Sigmoid colon (tissue), 4 donors: Measurements from ENCODE around the gene EMX2.

ENCODE experiments used
- CTCF ChIP-seq, 4 experiments: fragments of 450-650 bp in 3 of 4; fragments of 200-600 bp in 1 of 4; IDR thresholded peaks; one replicate each; pipeline ENCODE4 v1.5.1; 2016 to 2019; ENCODE audit warnings: antibody characterized with exemption in 4 of 4, mild to moderate bottlenecking in 3 of 4, moderate library complexity in 2 of 4
- EP300 ChIP-seq, 4 donors: sonication (generic); formaldehyde crosslinking; IDR thresholded peaks; one replicate each; pipeline ENCODE4 v1.6.1; 2017; ENCODE audit warnings: antibody characterized with exemption in 4 of 4
- POLR2A ChIP-seq, 2 donors: fragments of 450-650 bp; IDR thresholded peaks; one replicate each; pipeline ENCODE4 v1.6.1; 2016; ENCODE audit warnings: antibody characterized with exemption in 2 of 2, mild to moderate bottlenecking in 2 of 2, moderate library complexity in 2 of 2
- POLR2AphosphoS5 ChIP-seq, 4 donors: sonication (generic); formaldehyde crosslinking; IDR thresholded peaks; one replicate each; pipeline ENCODE4 v1.6.1; 2017; ENCODE audit warnings: antibody characterized with exemption in 4 of 4

GRCh38 chr10:117574498-117575146 is 32.1 kb downstream of the EMX2 start:
- TF ChIP-seq CTCF (IDR thresholded peaks at IDR 0.05) (no peak), POLR2A (IDR thresholded peaks at IDR 0.05) (no peak), POLR2AphosphoS5 (IDR thresholded peaks at IDR 0.05) (no peak), EP300 (IDR thresholded peaks at IDR 0.05) (no peak)
